Activated naive CD8-positive, alpha-beta T cell (primary cell): ENCODE results near the gene KBTBD12.

ENCODE experiments used
- H3K27ac Mint-ChIP-seq: one replicate; pipeline ENCODE4 v1.8.0; 2021; ENCODE audit warnings: mixed read lengths
- H3K27me3 Mint-ChIP-seq: one replicate; pipeline ENCODE4 v1.8.0; 2021; ENCODE audit warnings: mixed read lengths
- H3K36me3 Mint-ChIP-seq: one replicate; pipeline ENCODE4 v1.8.0; 2021; ENCODE audit warnings: mixed read lengths
- H3K4me1 Mint-ChIP-seq: one replicate; pipeline ENCODE4 v1.8.0; 2021; ENCODE audit warnings: low read depth, mixed read lengths
- H3K4me3 Mint-ChIP-seq: one replicate; pipeline ENCODE4 v1.8.0; 2021; ENCODE audit warnings: mild to moderate bottlenecking, mixed read lengths
- H3K9me3 Mint-ChIP-seq: one replicate; pipeline ENCODE4 v1.8.0; 2021; ENCODE audit warnings: low read depth, mixed read lengths

KBTBD12 gene

GRCh38 chr3:127975153-127976029 is 60.4 kb downstream of the KBTBD12 start:
- Mint-ChIP-seq H3K9me3 (no peaks in the 10 kb centered on the region), H3K36me3 (peaks cover 3% of the 10 kb centered on the region), H3K4me3 (no peak overlapping the region), H3K27me3 (peaks cover 4% of the 10 kb centered on the region), H3K27ac (no peak overlapping the region), H3K4me1 (no peaks in the 10 kb centered on the region)

- H3K27ac Mint-ChIP-seq = no peak overlapping the region
- H3K9me3 Mint-ChIP-seq = no peaks in the 10 kb centered on the region
- peaks cover 3% of the 10 kb centered on the region for H3K27me3 Mint-ChIP-seq
- peaks cover 3% of the 10 kb centered on the region for H3K36me3 Mint-ChIP-seq
- H3K4me1 Mint-ChIP-seq = no peaks in the 10 kb centered on the region
- no peak overlapping the region for H3K4me3 Mint-ChIP-seq
Observed at GRCh38 chr3:127978636-127979035, 63.6 kb downstream of the KBTBD12 start.

- H3K4me1 Mint-ChIP-seq = no peaks in the 10 kb centered on the region
- no peaks in the 10 kb centered on the region for H3K9me3 Mint-ChIP-seq
- H3K27me3 Mint-ChIP-seq = peaks cover 4% of the 10 kb centered on the region
- H3K27ac Mint-ChIP-seq = no peak overlapping the region
- no peak overlapping the region for H3K4me3 Mint-ChIP-seq
- peaks cover 3% of the 10 kb centered on the region for H3K36me3 Mint-ChIP-seq
Observed at GRCh38 chr3:127979473-127979872, 64.4 kb downstream of the KBTBD12 start.

GRCh38 chr3:127981097-127981496 is 66.1 kb downstream of the KBTBD12 start:
- no peaks in the 10 kb centered on the region for H3K4me1 Mint-ChIP-seq
- H3K4me3 Mint-ChIP-seq = no peak overlapping the region
- H3K36me3 Mint-ChIP-seq = peaks cover 3% of the 10 kb centered on the region
- no peak overlapping the region for H3K27ac Mint-ChIP-seq
- no peaks in the 10 kb centered on the region for H3K9me3 Mint-ChIP-seq
- peaks cover 4% of the 10 kb centered on the region for H3K27me3 Mint-ChIP-seq

GRCh38 chr3:127982155-127982554 is 67.1 kb downstream of the KBTBD12 start:
- Mint-ChIP-seq H3K36me3 (peaks cover 3% of the 10 kb centered on the region), H3K27ac (no peak overlapping the region), H3K4me3 (no peak overlapping the region), H3K4me1 (no peaks in the 10 kb centered on the region), H3K9me3 (no peaks in the 10 kb centered on the region), H3K27me3 (peaks cover 4% of the 10 kb centered on the region)

- no peaks in the 10 kb centered on the region for H3K9me3 Mint-ChIP-seq
- no peaks in the 10 kb centered on the region for H3K4me1 Mint-ChIP-seq
Observed at GRCh38 chr3:127984241-127984975, 69.4 kb downstream of the KBTBD12 start.

GRCh38 chr3:127985216-127985615 is 70.2 kb downstream of the KBTBD12 start:
- no peaks in the 10 kb centered on the region for H3K36me3 Mint-ChIP-seq
- no peaks in the 10 kb centered on the region for H3K4me1 Mint-ChIP-seq
- H3K9me3 Mint-ChIP-seq = no peaks in the 10 kb centered on the region
- peaks cover 1% of the 10 kb centered on the region for H3K27me3 Mint-ChIP-seq
- H3K4me3 Mint-ChIP-seq = no peak overlapping the region
- H3K27ac Mint-ChIP-seq = no peak overlapping the region

More at GRCh38 chr3:127984241-127984975, 69.4 kb downstream of the KBTBD12 start:
- no peak overlapping the region for H3K4me3 Mint-ChIP-seq
- H3K27me3 Mint-ChIP-seq = peaks cover 1% of the 10 kb centered on the region
- H3K27ac Mint-ChIP-seq = no peak overlapping the region
- H3K36me3 Mint-ChIP-seq = no peaks in the 10 kb centered on the region

GRCh38 chr3:127985655-127986225 is 70.7 kb downstream of the KBTBD12 start:
- Mint-ChIP-seq H3K4me3 (no peak overlapping the region), H3K27me3 (peaks cover 1% of the 10 kb centered on the region), H3K27ac (no peak overlapping the region), H3K9me3 (no peaks in the 10 kb centered on the region), H3K4me1 (no peaks in the 10 kb centered on the region), H3K36me3 (no peaks in the 10 kb centered on the region)

- H3K36me3 Mint-ChIP-seq = no peaks in the 10 kb centered on the region
- H3K9me3 Mint-ChIP-seq = no peaks in the 10 kb centered on the region
- no peak overlapping the region for H3K27ac Mint-ChIP-seq
- no peaks in the 10 kb centered on the region for H3K4me1 Mint-ChIP-seq
- peaks cover 1% of the 10 kb centered on the region for H3K27me3 Mint-ChIP-seq
- H3K4me3 Mint-ChIP-seq = no peak overlapping the region
Observed at GRCh38 chr3:127986803-127987202, 71.8 kb downstream of the KBTBD12 start.

- peaks cover 1% of the 10 kb centered on the region for H3K27me3 Mint-ChIP-seq
- no peak overlapping the region for H3K4me3 Mint-ChIP-seq
- no peaks in the 10 kb centered on the region for H3K4me1 Mint-ChIP-seq
- H3K36me3 Mint-ChIP-seq = no peaks in the 10 kb centered on the region
- no peaks in the 10 kb centered on the region for H3K9me3 Mint-ChIP-seq
- no peak overlapping the region for H3K27ac Mint-ChIP-seq
Observed at GRCh38 chr3:127987309-127987995, 72.4 kb downstream of the KBTBD12 start.

- no peak overlapping the region for H3K4me3 Mint-ChIP-seq
- no peaks in the 10 kb centered on the region for H3K4me1 Mint-ChIP-seq
- H3K27me3 Mint-ChIP-seq = no peaks in the 10 kb centered on the region
- no peak overlapping the region for H3K27ac Mint-ChIP-seq
- no peaks in the 10 kb centered on the region for H3K36me3 Mint-ChIP-seq
- H3K9me3 Mint-ChIP-seq = no peaks in the 10 kb centered on the region
Observed at GRCh38 chr3:127988770-127989557, 73.9 kb downstream of the KBTBD12 start.

- Mint-ChIP-seq H3K4me3 (no peak overlapping the region), H3K27me3 (no peaks in the 10 kb centered on the region), H3K27ac (no peak overlapping the region)
Observed at GRCh38 chr3:127990051-127990450, 75.0 kb downstream of the KBTBD12 start.

GRCh38 chr3:127990461-127990860 is 75.4 kb downstream of the KBTBD12 start:
- no peak overlapping the region for H3K27ac Mint-ChIP-seq
- no peaks in the 10 kb centered on the region for H3K4me1 Mint-ChIP-seq
- no peaks in the 10 kb centered on the region for H3K9me3 Mint-ChIP-seq
- H3K27me3 Mint-ChIP-seq = no peaks in the 10 kb centered on the region
- H3K36me3 Mint-ChIP-seq = no peaks in the 10 kb centered on the region
- H3K4me3 Mint-ChIP-seq = no peak overlapping the region

More at GRCh38 chr3:127990051-127990450, 75.0 kb downstream of the KBTBD12 start:
- no peaks in the 10 kb centered on the region for H3K9me3 Mint-ChIP-seq
- no peaks in the 10 kb centered on the region for H3K36me3 Mint-ChIP-seq
- no peaks in the 10 kb centered on the region for H3K4me1 Mint-ChIP-seq

- Mint-ChIP-seq H3K36me3 (no peaks in the 10 kb centered on the region), H3K4me3 (no peak overlapping the region), H3K9me3 (no peaks in the 10 kb centered on the region), H3K4me1 (no peaks in the 10 kb centered on the region), H3K27ac (no peak overlapping the region), H3K27me3 (no peaks in the 10 kb centered on the region)
Observed at GRCh38 chr3:127991251-127991650, 76.2 kb downstream of the KBTBD12 start.
